HL-60/S4 treated with phorbol 12-myristate 13-acetate at 8.2 ng/mL for 4 days and 3 days (cell line): ENCODE results near the gene MKNK2.

Source experiments
- in situ Hi-C: fragments of 300-500 bp; cut with MboI; formaldehyde crosslinking; loops from 2 replicates; pipeline ENCODE4 v1.15.0; 2022; ENCODE audit warnings: low sequenced_read_pairs

MKNK2 gene

GRCh38 chr19:2080336-2080988 lies 29.4 kb upstream of the MKNK2 start:
- in situ Hi-C loops = no loop called here

DNA sequence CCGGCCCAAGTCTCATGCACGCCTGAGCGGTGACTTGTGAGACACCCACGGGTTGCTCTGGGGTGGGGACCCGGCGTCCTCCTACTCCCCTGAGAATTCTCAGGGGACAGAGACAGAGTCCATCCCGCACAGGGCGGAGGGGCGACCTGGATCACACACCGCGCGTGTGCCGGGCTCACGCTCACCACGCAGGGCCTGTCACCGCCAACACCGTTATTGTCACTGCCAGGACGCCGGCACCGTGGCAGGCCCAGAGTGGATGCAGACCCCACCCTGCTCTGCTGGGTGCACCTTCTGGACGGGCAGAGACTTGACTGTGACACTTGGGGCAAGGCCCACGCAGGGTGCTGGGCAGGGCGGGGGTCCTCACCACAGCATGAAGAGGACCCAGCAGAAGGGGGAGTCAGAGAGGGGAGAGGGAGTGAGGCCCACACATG lies 28.8 kb upstream of the MKNK2 start:
- in situ Hi-C loops = no loop called here

- in situ Hi-C loops = no loop called here
Observed at GRCh38 chr19:2079076-2079864, 28.2 kb upstream of the MKNK2 start.

- in situ Hi-C loops = no loop called here
Observed at GRCh38 chr19:2077833-2078619, 27.0 kb upstream of the MKNK2 start.

DNA sequence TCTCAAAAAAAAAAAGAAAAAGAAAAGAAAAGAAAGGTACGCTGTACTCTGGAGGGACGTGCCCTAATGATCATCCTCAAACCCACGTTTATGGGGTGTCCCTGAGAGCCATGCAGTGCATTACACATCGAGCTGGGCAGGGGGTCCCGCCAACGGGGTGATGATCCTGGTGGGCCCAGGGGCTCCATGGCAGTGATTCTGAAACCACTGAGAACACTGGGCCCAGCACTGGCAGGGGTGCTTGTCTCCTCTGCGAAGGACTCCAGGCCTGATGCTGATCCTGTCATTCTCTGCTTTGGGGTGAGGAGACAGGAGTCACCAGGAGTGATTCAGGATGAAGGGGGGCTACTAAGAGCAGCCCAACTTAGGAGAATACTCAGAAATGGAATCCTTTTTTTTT lies 26.4 kb upstream of the MKNK2 start:
- in situ Hi-C loops = no loop called here

- in situ Hi-C loops = no loop called here
Observed at GRCh38 chr19:2076526-2076944, 25.5 kb upstream of the MKNK2 start.

DNA sequence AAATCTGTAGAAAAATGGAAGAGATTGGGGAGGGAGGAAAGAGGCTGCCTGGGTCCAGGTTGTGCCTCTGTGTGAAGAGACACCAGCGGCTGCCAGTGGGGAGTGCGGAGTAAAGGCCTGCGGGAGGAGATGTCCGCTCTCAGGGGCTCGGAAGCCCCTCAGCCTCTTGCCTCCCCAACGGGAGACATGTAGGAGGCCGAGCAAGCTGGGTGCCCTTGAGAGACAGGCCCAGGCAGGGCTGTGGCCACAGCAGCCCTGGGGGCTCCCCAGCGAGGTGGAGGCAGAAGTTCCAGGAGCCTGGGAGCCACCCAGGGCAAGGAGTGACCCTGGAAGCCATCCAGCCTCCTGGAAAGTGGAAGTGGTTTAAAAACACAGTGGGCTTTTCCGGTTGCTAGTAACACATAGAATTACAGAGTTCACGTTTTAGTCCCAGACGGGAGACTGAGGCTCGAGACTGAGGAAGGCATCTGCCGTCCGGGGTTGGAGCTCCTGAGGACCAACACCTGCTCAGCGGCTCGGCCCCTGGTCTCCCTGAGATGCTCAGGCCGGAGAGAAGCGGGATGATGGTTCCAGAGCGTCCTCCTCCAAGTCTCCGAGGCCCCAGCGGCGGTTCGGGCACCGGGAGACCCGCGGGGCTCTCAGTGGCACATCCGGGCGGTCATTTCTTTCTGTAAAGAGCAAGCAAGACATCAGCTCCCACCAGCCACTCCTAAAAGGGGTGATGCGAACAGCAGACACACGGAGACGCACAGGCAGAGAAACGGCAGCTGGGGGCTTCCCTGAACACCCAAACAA lies 21.9 kb upstream of the MKNK2 start:
- in situ Hi-C loops = no loop called here

GRCh38 chr19:2070986-2071673 lies 20.1 kb upstream of the MKNK2 start:
- in situ Hi-C loops = no loop called here

DNA sequence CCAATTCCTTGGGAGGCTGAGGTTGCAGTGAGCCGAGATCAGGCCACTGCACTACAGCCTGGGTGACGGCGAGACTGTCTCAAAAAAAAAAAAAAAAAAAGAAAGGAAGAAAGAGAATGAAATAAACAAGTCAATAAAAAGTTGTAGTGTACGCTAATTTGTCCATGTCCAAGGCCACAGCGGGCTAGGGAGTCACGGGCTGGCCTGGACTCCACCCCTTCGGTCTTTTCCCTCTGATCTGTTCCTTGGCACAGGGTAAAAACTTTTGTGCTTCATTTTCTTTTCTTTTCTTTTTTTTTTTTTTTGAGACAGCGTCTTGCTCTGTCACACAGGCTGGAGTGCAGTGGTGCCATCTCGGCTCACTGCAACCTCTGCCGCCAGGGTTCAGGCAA lies 19.4 kb upstream of the MKNK2 start:
- in situ Hi-C loops = no loop called here

- in situ Hi-C loops = no loop called here
Observed at GRCh38 chr19:2064788-2065524, 13.9 kb upstream of the MKNK2 start.

GRCh38 chr19:2064395-2064787 lies 13.3 kb upstream of the MKNK2 start:
- in situ Hi-C loops = no loop called here

DNA sequence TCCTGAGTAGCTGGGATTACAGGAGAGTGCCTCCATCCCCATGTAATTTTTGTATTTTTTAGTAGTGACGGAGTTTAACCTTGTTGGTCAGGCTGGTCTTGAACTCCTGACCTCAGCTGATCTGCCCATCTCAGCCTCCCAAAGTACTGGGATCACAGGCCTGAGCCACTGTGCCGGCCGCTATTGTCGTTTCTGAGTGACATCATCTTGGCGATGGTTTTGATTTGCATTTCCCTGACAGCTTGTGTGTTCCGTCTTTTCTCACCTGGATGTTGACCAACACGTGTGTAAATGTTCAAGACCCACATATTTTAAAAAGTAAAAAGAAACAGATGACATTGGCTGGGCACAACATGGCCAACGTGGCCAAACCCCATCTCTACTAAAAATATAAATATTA lies 12.8 kb upstream of the MKNK2 start:
- in situ Hi-C loops = no loop called here

DNA sequence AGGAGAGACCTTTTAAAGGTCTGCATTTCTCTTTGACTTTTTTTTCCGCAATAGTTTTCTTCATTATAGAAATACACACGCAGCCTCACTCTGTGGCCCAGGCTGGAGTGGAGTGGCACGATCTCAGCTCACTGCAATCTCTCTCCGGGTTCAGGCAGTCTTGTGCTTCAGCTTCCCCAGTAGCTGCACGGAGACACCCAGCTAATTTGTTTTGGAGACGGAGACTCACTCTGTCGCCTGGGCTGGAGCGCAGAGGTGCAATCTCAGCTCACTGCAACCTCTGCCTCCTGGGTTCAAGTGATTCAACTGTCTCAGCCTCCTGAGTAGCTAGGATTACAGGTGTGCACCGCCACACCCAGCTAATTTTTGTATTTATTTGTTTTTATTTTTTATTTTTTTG lies 11.7 kb upstream of the MKNK2 start:
- in situ Hi-C loops = no loop called here

DNA sequence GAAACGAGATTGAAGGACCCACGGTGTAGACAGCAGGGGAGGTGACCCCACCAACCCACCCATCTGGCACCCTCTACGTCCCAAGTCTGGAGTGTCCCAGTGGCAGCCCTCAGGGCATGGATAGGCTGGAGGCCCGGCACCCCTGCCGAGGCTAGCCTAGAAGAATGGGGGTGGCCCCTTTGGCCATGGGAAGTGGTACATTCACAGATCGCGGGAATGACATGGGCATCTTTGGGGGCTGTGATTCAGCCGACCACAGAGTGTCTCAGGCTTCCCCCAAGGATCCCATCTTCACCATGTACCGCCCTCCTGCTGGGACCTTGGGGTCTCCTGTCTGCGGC lies 11.3 kb upstream of the MKNK2 start:
- in situ Hi-C loops = no loop called here

GRCh38 chr19:2061495-2062388 lies 10.7 kb upstream of the MKNK2 start:
- in situ Hi-C loops = no loop called here

- in situ Hi-C loops = no loop called here
Observed at GRCh38 chr19:2060884-2061494, 9.9 kb upstream of the MKNK2 start.

DNA sequence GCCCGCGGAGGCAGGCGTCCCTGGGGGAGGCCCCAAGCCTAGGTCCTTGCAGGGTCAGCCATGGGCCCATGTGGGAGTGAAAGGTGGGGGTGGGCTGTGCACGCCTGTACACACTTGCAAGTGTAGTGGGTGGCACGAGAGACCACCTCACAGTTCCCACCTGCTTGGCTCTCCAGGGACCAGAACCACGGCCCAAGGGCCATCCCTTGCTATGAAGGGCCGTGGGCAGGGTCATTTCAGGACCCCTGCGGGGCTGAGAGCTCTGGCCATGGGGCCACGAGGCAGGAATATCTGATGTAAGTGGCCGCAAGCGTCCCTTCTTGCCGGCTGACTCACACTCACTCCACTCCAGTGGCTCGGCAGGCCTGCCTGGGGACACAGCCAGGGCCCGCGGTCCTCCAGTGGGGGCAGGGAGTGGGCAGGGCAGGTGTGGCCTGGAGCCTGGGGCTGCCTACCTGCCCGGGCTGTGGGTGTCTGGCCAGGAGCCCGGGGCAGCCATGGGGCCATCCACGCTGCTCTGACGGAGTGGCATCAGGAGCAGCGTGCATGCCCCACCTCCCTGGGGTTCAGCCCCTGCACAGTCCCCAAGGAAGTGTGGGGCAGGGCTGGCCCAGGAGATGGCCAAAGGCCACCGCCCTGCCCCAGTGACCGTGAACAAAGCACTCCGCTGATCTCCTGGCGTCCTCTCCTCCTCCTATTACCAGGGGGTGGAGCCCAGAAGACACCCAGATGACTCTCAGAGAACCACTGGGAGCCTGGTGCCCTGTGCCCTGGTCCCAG lies 8.6 kb upstream of the MKNK2 start:
- in situ Hi-C loops = no loop called here
